Mesothelial cell of epicardium (in vitro differentiated cells): ENCODE measurements around the gene FAM32A. TPM values are rescaled to one million over a fixed set of nuclear protein-coding genes. Genes with fewer than 3 reads are reported as not detected.

Experiments used
- DNase-seq, 2 experiments: peaks; one replicate each; pipeline ENCODE4 v3.0.0; 2021; ENCODE audit warnings: low spot score in 2 of 2; ENCODE audit not compliant: unreplicated experiment in 2 of 2
- H3K27ac Mint-ChIP-seq: 2 replicates; pipeline ENCODE4 v1.8.0; 2021; ENCODE audit warnings: mixed read lengths
- H3K27me3 Mint-ChIP-seq: 2 replicates; pipeline ENCODE4 v1.8.0; 2021; ENCODE audit warnings: low read depth, mixed read lengths
- H3K36me3 Mint-ChIP-seq: 2 replicates; pipeline ENCODE4 v1.8.0; 2021; ENCODE audit warnings: mixed read lengths
- H3K4me1 Mint-ChIP-seq: 2 replicates; pipeline ENCODE4 v1.8.0; 2021; ENCODE audit warnings: mixed read lengths
- H3K4me3 Mint-ChIP-seq: 2 replicates; pipeline ENCODE4 v1.8.0; 2021; ENCODE audit warnings: mild to moderate bottlenecking, moderate library complexity, mixed read lengths
- H3K9me3 Mint-ChIP-seq: 2 replicates; pipeline ENCODE4 v1.8.0; 2021; ENCODE audit warnings: mixed read lengths
- total RNA-seq: library from RNA; stranded (reverse); gene quantifications from 3 replicates; pipeline ENCODE4 v1.2.1, GENCODE V29; 2021
- TF ChIP-seq, protein P1 (sequence below): fragments of 200-600 bp; sonication (generic); IDR thresholded peaks from one replicate; pipeline ENCODE4 v1.5.0; 2021; ENCODE audit warnings: antibody characterized with exemption; ENCODE audit not compliant: unreplicated experiment

Gene FAM32A
- total RNA-seq, 1 donor from 2014 or later: 90.3 TPM

DNA sequence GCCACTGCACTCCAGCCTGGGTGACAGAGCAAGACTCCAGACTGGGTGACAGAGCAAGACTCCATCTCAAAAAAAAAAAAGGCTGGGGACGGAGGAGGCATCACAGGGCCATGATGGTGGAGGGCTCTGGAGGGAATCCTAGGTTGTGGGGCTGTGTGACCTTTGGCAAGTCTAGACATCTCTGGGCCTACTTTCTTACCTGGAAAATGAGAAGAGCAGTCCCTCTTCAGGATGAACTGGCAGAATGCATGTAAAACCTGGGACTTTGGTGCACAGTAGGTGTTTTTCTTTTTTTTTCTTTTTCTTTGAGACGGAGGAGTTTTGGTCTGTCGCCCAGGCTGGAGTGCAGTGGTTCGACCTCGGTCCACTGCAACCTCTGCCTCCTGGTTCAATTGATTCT, 25.6 kb upstream of the FAM32A start:
- DNase-seq: no peak
- TF ChIP-seq, protein P1, sequence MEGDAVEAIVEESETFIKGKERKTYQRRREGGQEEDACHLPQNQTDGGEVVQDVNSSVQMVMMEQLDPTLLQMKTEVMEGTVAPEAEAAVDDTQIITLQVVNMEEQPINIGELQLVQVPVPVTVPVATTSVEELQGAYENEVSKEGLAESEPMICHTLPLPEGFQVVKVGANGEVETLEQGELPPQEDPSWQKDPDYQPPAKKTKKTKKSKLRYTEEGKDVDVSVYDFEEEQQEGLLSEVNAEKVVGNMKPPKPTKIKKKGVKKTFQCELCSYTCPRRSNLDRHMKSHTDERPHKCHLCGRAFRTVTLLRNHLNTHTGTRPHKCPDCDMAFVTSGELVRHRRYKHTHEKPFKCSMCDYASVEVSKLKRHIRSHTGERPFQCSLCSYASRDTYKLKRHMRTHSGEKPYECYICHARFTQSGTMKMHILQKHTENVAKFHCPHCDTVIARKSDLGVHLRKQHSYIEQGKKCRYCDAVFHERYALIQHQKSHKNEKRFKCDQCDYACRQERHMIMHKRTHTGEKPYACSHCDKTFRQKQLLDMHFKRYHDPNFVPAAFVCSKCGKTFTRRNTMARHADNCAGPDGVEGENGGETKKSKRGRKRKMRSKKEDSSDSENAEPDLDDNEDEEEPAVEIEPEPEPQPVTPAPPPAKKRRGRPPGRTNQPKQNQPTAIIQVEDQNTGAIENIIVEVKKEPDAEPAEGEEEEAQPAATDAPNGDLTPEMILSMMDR: no peak
- Mint-ChIP-seq H3K36me3 (no peaks in the 10 kb centered on the region), H3K27me3 (peaks cover 1% of the 10 kb centered on the region), H3K4me1 (no peaks in the 10 kb centered on the region), H3K4me3 (no peak overlapping the region), H3K9me3 (no peaks in the 10 kb centered on the region), H3K27ac (no peak overlapping the region)

DNA sequence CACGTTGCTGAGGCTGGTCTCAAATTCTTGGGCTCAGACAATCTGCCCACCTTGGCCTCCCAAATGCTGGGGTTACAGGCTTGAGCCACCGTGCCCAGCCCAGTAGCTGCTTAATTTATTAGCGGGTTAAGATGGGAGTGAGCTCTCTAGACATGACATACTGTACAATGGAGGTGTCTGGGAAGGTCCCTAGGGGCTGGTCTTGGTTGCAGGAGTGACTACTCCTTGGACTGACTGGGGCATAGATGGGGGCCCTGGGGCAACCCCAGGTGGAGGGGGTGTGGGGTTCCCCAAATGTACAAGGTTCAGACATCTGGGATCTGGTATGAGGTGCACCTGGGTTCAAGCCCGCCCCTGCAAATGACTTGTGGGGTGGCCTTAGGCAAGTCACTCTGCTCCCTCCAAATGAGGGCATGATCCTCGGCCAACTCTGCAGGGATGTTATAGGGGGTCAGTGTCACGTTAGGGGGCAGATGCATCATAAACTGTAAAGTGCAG, 24.7 kb upstream of the FAM32A start:
- Mint-ChIP-seq H3K4me1 (no peaks in the 10 kb centered on the region), H3K9me3 (no peaks in the 10 kb centered on the region), H3K4me3 (no peak overlapping the region), H3K36me3 (no peaks in the 10 kb centered on the region), H3K27me3 (no peaks in the 10 kb centered on the region), H3K27ac (no peak overlapping the region)
- DNase-seq: no peak
- TF ChIP-seq, protein P1: no peak

DNA sequence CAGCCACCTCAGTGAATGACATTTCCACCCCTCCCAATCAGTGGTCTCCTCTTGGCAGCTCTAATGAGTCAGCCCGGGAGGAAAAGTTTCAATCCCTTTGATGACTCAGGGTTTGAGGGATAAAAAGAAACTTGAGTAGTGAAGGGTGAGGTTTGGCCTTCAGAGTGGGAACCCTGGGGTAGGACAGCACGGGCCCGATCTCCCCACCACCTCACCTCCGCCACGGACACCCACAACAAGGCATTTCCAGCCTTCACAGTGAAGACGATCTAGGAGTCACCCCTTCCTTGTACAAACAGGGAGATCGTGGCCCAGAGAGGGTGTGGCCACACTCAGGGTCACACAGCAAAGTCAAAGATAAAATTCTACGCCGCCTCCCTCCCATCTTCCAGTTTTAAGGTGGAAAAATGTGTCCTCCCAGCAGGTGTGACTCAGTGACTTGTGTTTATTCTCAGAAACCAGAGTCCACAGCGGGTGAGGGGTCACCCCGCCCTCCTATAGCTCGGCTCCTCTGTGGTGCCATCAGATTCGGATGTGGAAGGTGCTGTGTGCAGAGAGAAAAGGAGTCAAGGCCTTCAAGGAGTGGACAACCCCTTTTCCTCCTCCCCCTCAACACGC, 24.2 kb upstream of the FAM32A start:
- H3K9me3 Mint-ChIP-seq: no peaks in the 10 kb centered on the region
- TF ChIP-seq, protein P1: no peak

DNA sequence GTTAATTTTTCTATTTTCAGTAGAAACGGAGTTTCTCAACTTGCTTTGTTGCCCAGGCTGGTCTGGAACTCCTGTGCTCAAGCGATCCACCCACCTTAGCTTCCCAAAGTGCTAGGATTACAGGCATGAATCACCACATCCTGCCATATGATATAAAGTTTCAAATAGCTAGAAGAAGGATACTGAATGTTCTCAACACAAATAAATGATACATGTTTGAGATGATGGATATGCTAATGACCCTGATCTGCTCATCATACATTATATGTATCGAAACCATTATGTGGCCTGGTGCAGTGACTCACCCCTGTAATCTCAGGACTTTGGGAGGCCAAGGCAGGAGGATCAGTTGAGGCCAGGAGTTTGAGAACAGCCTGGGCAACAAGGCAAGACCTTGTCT, 23.4 kb upstream of the FAM32A start:
- Mint-ChIP-seq H3K27ac (no peak overlapping the region), H3K27me3 (no peaks in the 10 kb centered on the region), H3K4me1 (no peaks in the 10 kb centered on the region), H3K9me3 (no peaks in the 10 kb centered on the region), H3K4me3 (no peak overlapping the region), H3K36me3 (no peaks in the 10 kb centered on the region)
- TF ChIP-seq, protein P1: no peak
- DNase-seq: no peak

More for the DNA sequence above, 24.2 kb upstream of the FAM32A start:
- no peaks in the 10 kb centered on the region for H3K27me3 Mint-ChIP-seq
- H3K27ac Mint-ChIP-seq: no peak overlapping the region
- no peaks in the 10 kb centered on the region for H3K36me3 Mint-ChIP-seq
- no peak overlapping the region for H3K4me3 Mint-ChIP-seq
- no peak for DNase-seq
- no peaks in the 10 kb centered on the region for H3K4me1 Mint-ChIP-seq

DNA sequence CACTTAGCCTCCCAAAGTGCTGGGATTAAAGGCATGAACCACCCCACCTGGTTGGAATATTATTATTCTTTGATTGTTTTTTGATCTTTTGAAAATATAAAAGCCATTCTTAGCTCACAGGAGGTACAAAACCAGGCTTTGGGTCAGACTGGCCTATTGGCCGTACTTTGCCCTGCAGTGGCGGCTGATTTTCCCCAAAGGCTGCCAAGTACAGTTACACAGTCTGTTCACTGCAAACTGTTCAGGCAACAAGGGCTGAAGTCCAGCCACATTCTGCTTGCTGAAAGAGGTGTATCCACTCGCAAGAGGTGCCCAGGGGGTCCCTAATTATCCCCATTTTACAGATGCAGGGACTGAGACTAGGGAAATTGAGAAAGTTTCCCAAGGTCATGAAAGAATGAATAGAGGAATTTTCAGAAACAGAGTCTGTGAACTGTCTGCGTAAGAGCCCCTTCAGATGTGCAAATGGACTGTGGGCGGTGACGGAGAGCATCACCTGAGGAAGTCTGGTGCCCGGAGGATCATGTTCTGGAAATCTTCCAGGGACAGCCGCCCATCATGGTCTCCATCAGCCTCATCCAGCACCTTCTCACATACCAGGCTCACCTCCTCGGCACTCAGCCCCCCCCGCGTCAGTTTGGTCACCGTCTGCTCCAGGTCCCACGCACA, 20.9 kb upstream of the FAM32A start:
- DNase-seq: no peak
- Mint-ChIP-seq H3K4me3 (no peak overlapping the region), H3K4me1 (no peaks in the 10 kb centered on the region), H3K9me3 (no peaks in the 10 kb centered on the region), H3K27ac (no peak overlapping the region), H3K36me3 (no peaks in the 10 kb centered on the region), H3K27me3 (no peaks in the 10 kb centered on the region)
- TF ChIP-seq, protein P1: no peak
